Measurements from ENCODE around the gene ZNF555. TPM values are rescaled to one million over a fixed set of nuclear protein-coding genes. Genes with fewer than 3 reads are reported as not detected.
A peak's percentile ranks its signal among the peaks of the same experiment; 100 is the strongest.

The ZNF555 gene
- total RNA-seq, 6 donors from 2014 or later: 3.3 to 7.5 (median 5.8) TPM

DNA sequence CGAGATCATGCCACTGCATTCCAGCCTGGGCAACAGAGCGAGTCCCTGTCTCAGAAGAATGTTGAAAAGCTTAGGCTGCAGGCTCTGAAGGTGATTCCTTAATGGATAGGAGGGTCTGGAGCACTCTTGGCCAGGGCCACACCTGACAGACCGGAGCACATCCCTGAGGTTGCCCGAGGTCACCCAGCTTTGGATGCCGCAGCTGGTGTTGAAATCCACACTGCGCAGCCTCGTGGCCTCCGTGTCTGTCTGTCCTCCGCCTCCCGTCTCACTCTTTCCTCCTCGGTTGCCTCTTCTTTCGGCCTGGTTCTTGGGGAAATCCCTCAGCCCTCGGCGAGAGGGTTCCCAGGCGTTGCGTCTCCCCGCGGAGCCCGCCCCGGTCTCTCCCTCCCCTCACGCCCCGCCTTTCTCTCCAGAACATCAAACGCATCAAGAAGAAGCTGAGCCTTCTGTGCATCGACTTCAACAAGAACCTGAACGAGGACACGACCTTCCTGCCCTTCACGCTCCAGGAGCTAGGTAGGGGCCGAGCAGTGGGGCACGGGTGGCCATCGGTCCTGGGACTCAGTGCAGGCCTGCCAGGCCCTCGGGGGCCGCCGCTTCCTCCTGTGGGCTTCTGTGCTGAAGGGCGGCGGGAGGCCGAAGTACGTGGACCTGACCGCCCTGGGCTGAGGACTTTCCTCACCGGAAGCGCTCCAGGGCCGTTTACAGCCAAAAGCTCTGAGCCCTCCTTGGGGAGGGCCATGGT is 41.8 kb upstream of the ZNF555 start:
- H3K9me3 ChIP-seq: no peaks in the 10 kb centered on the region
- no peak for ATAC-seq (ENCODE audit: low FRiP score in 2 of 2)
- TF ChIP-seq, protein P1, sequence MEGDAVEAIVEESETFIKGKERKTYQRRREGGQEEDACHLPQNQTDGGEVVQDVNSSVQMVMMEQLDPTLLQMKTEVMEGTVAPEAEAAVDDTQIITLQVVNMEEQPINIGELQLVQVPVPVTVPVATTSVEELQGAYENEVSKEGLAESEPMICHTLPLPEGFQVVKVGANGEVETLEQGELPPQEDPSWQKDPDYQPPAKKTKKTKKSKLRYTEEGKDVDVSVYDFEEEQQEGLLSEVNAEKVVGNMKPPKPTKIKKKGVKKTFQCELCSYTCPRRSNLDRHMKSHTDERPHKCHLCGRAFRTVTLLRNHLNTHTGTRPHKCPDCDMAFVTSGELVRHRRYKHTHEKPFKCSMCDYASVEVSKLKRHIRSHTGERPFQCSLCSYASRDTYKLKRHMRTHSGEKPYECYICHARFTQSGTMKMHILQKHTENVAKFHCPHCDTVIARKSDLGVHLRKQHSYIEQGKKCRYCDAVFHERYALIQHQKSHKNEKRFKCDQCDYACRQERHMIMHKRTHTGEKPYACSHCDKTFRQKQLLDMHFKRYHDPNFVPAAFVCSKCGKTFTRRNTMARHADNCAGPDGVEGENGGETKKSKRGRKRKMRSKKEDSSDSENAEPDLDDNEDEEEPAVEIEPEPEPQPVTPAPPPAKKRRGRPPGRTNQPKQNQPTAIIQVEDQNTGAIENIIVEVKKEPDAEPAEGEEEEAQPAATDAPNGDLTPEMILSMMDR (IDR thresholded peaks at IDR 0.05): no peak
- H3K36me3 ChIP-seq: peaks cover 0 to 62% (median 42%) of the 10 kb centered on the region in 4 donors
- no peaks in the 10 kb centered on the region for H3K27me3 ChIP-seq
- 93 to 95% methylated on average over 30 to 34 of the region's 41 CpGs for WGBS, 2 donors
- H3K4me1 ChIP-seq: no peaks in the 10 kb centered on the region
- DNase-seq: peak in 1 of 2 donors; percentile 76
- H3K27ac ChIP-seq: no peak overlapping the region
- H3K4me3 ChIP-seq: no peak overlapping the region

GRCh38 chr19:2800506-2800905 is 40.8 kb upstream of the ZNF555 start:
- peaks cover 0 to 66% (median 45%) of the 10 kb centered on the region in 4 donors for H3K36me3 ChIP-seq
- no peaks in the 10 kb centered on the region for H3K4me1 ChIP-seq
- no peak for ATAC-seq (ENCODE audit: low FRiP score in 2 of 2)
- H3K4me3 ChIP-seq: no peak overlapping the region
- H3K9me3 ChIP-seq: no peaks in the 10 kb centered on the region
- TF ChIP-seq POLR2A (IDR thresholded peaks at IDR 0.05): no peak
- no peak for TF ChIP-seq POLR2AphosphoS5 (IDR thresholded peaks at IDR 0.05)
- no peak for TF ChIP-seq EP300 (IDR thresholded peaks at IDR 0.05)
- TF ChIP-seq, protein P1 (IDR thresholded peaks at IDR 0.05): no peak
- 93 to 94% methylated on average over 16 to 22 of the region's 22 CpGs for WGBS, 2 donors
- H3K27ac ChIP-seq: no peak overlapping the region
- DNase-seq: peak in 1 of 2 donors; percentile 76
- H3K27me3 ChIP-seq: no peaks in the 10 kb centered on the region

DNA sequence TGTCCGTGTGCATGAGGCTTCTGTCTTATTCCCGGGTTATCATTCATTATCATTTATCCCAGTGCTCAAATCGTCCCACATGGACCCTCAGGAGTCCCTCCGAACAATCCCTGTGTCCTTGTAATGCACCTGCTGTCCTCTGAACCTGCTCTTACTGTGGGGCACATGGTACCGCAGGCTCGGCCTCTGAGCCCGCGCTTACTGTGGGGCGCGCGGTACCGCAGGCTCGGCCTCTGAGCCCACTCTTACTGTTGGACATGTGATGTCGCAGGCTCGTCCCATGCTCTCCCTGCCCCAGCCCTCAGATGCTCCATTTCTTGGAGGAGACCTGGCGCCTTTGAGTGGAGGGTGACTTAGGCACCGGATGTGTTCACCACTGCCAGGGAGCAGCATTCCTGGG is 38.4 kb upstream of the ZNF555 start:
- TF ChIP-seq, protein P1 (IDR thresholded peaks at IDR 0.05): no peak
- no peak for TF ChIP-seq POLR2A (IDR thresholded peaks at IDR 0.05)
- no peak for TF ChIP-seq POLR2AphosphoS5 (IDR thresholded peaks at IDR 0.05)
- TF ChIP-seq EP300 (IDR thresholded peaks at IDR 0.05): no peak
- H3K9me3 ChIP-seq: no peaks in the 10 kb centered on the region
- H3K4me1 ChIP-seq: no peaks in the 10 kb centered on the region
- no peaks in the 10 kb centered on the region for H3K27me3 ChIP-seq
- H3K36me3 ChIP-seq: peaks cover 0 to 81% (median 49%) of the 10 kb centered on the region in 4 donors
- no peak overlapping the region for H3K27ac ChIP-seq
- ATAC-seq (ENCODE audit: low FRiP score in 2 of 2) (no peak), DNase-seq (no peak)
- no peak overlapping the region for H3K4me3 ChIP-seq
- whole genome bisulfite sequencing, 2 donors: 96 to 98% methylated on average over 17 of the region's 17 CpGs

GRCh38 chr19:2803486-2804155 is 37.7 kb upstream of the ZNF555 start:
- 95% methylated on average over 29 of the region's 29 CpGs for WGBS, 2 donors
- Histone ChIP-seq H3K4me3 (no peak overlapping the region), H3K9me3 (no peaks in the 10 kb centered on the region), H3K36me3 (peaks cover 0 to 81% (median 51%) of the 10 kb centered on the region in 4 donors), H3K4me1 (no peaks in the 10 kb centered on the region), H3K27ac (no peak overlapping the region), H3K27me3 (no peaks in the 10 kb centered on the region)
- DNase-seq: no peak
- no peak for TF ChIP-seq POLR2A (IDR thresholded peaks at IDR 0.05)
- TF ChIP-seq, protein P1 (IDR thresholded peaks at IDR 0.05): no peak
- no peak for TF ChIP-seq POLR2AphosphoS5 (IDR thresholded peaks at IDR 0.05)
- TF ChIP-seq EP300 (IDR thresholded peaks at IDR 0.05): no peak
- ATAC-seq (ENCODE audit: low FRiP score in 2 of 2): no peak

Measured in upper lobe of left lung (tissue), 6 donors.